ENCODE results near the gene PGRMC1.
"Not testable (repeated sequence)": the region's sequence is repeated elsewhere in the genome, so short reads cannot be mapped to it uniquely, and the experiment has no call there.

The PGRMC1 gene

DNA sequence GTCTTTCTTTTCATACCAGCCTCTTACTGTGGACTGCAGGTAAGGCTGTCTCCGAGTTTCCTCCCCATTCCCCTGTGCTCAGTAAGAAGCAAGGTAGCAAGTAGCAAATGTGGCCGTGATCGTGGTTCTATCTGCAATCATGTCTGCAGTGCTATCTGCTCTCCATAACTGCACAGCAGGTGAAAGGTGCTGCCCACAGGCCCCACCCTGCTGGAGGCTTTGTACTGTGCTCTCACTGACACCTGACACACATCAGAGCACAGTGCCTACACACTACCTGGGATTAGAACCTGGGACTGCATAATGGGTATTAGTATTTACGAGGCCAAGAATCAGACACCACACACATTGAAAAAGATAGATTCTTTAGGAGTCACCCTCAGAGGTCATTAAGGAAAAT, 15.3 kb downstream of the PGRMC1 start:
- H3K27ac ChIP-seq: no peak overlapping the region
- TF ChIP-seq ZFX (IDR thresholded peaks at IDR 0.05; ENCODE audit: borderline replicate concordance): no peak
- TF ChIP-seq, protein P1, sequence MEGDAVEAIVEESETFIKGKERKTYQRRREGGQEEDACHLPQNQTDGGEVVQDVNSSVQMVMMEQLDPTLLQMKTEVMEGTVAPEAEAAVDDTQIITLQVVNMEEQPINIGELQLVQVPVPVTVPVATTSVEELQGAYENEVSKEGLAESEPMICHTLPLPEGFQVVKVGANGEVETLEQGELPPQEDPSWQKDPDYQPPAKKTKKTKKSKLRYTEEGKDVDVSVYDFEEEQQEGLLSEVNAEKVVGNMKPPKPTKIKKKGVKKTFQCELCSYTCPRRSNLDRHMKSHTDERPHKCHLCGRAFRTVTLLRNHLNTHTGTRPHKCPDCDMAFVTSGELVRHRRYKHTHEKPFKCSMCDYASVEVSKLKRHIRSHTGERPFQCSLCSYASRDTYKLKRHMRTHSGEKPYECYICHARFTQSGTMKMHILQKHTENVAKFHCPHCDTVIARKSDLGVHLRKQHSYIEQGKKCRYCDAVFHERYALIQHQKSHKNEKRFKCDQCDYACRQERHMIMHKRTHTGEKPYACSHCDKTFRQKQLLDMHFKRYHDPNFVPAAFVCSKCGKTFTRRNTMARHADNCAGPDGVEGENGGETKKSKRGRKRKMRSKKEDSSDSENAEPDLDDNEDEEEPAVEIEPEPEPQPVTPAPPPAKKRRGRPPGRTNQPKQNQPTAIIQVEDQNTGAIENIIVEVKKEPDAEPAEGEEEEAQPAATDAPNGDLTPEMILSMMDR (IDR thresholded peaks at IDR 0.05): no peak

DNA sequence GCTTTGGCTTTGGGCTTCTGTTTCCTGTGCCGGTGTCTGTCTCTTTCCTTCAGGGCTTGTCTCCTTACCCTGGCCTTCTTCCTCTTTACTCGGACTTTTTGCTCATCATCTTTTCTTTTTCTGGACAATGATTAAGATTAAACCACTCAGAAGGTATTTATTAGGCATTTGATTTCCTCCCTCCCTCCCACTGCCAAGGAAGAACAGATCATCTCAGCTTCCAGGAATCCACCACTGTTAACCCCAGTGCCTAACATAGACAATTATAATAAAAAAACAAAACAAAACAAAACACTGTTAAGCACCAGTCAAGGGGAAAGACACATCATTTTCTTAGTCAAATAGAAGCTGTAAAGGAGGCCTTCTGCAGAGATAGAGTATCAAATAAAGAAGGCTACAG, 16.6 kb downstream of the PGRMC1 start:
- H3K27ac ChIP-seq: no peak overlapping the region
- TF ChIP-seq ZFX (IDR thresholded peaks at IDR 0.05; ENCODE audit: borderline replicate concordance): no peak
- TF ChIP-seq, protein P1 (IDR thresholded peaks at IDR 0.05): no peak

DNA sequence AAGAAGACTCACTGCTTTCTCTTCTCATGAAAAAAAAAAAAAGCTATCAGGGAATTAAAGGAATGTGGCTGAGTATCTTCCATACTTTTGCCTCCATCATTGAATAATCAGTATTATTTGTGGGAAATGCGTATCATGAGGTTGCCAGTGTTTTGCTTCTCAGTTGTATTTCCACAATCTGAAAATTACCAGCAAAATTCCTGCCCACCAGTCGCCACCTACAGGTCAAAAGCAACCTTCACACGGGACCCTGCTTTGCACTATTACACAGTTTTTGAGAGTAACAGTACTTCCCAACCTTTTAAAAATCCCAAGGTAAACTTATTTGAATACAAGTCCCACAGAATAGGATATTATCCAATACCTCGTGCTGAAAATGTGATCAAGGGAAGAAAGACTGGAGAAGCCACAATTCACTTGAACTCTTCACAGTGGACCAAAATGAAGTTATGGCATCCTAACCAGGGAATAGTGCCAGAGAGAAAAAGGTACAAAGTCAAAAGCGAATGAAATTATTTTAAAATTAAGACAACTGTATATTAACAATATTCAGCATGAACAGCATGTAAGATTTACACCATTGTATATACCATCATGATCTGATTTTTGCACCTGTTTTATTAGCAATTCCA, 30.4 kb downstream of the PGRMC1 start:
- no peak for TF ChIP-seq ZFX (IDR thresholded peaks at IDR 0.05; ENCODE audit: borderline replicate concordance)
- TF ChIP-seq, protein P1 (IDR thresholded peaks at IDR 0.05): peak; percentile 77
- no peak overlapping the region for H3K27ac ChIP-seq

DNA sequence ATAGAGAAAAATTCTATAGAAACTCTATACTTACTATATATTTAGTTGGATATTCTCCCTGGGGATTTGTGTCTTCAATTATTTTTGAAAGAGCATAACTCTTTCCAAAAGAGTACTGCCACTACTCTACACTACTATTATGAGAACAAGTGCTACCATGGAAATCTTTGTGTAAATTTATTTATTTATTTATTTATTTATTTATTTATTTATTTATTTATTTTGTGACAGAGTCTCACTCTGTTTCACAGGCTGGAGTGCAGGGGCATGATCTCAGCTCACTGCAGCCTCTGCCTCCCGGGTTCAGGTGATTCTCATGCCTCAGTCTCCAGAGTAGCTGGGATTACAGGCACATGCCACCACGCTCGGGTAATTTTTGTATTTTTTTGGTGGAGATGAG, 31.0 kb downstream of the PGRMC1 start:
- H3K27ac ChIP-seq: not testable (repeated sequence)

DNA sequence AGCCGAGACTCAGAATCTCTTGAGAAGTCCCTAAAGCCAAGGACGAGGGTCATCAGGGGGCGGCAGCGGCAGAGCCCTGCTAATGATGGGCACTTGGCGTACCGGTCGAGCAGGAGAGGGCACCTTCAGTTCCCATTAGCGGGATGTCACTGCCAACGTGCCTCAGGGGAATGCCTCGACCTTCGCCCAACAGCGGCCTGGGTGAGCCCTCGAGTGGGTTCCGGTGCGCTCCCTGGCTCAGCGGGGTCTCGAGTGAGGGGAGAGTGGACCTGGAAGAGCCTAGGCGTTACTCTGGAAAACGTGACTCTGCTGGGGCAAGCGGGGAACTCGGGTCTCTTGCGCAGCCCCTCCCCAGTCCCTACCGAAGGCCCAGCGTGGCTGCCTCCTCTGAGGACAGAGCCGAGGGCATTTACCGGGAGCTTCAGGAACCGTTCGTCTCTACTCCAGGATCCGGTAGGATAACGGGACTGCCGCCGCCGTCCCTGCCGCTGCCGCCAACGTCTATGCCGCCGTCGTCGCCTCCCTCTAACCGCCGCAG, 36.9 kb downstream of the PGRMC1 start:
- H3K27ac ChIP-seq: no peak overlapping the region
- TF ChIP-seq ZFX (IDR thresholded peaks at IDR 0.05; ENCODE audit: borderline replicate concordance): no peak
- TF ChIP-seq, protein P1 (IDR thresholded peaks at IDR 0.05): no peak

DNA sequence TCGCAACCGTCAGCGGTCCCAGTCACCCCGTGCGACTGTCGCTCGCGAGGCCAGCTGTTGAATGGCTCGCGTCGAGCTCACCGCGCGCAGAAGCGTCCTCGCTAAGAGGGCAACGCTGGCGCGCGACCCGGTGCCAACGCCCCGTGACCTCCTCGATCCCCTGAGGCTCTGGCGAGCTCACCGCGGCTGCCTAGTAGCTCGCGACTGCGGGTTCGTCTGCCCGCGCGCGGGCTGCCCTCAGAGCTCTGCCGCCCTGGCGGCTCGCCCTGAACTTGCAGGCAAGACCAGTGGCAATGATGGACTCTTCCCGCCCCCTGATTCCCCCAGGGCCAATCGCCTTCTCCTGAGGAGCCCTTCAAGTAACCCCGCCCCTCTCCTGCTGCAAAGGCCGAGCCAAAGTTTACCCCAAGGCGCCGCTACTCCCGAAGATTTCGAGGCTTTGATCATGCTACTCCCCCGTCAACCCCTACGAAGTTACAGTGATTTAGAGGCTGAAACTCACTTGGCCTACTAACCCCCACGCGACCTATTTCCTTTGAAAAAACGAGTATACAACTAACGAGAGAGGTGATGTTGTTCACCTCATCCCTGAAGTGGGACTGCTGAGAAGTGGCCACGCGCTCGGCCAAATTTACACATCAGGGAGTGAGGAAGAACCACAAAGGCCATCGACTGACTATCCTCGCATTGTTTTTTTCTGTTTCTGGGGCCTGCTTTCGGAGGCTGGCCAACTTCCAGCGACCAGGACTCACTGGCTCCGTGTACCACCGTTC, 37.5 kb downstream of the PGRMC1 start:
- no peak for TF ChIP-seq ZFX (IDR thresholded peaks at IDR 0.05; ENCODE audit: borderline replicate concordance)
- TF ChIP-seq, protein P1 (IDR thresholded peaks at IDR 0.05): no peak
- H3K27ac ChIP-seq: no peak overlapping the region

DNA sequence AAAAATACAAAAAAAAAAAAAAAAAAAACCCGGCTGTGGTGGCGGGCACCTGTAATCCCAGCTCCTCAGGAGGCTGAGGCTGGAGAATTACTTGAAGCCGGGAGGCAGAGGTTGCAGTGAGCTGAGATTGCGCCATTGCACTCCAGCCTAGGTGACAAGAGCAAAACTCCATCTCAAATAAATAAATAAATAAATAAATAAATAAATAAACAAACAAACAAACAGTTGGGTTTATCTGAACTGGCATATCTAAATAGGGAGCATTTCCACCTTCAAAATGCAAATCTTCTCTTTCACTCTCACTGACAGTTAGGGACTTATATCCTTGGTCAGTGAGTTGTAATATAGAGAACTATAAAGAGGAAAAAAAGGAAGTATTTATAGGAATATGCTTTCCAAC, 46.3 kb downstream of the PGRMC1 start:
- not testable (repeated sequence) for H3K27ac ChIP-seq

DNA sequence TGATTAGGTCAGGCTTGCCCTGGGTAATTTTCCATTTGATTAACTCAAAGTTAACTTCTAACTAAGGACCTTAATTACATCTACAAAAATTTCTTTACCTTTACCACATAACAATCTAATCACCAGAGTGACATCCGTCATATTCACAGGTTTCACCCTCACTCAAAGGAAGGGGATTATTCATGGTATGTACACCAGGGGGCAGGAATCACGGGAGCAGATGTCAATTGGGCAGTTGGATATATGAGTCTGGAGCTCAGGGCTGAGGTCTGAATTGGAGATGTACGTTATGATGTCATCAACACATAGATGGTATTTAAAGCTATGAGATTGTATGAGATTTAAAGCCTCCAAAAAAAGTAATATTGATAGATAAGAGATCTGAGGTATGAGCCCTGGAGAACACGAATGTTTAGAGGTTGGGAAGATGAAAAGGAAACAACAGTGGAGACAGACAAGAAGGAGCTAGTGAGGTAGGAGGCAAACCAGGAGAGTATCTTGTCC, 52.9 kb downstream of the PGRMC1 start:
- TF ChIP-seq, protein P1 (IDR thresholded peaks at IDR 0.05): peak; percentile 8; the same call in 1 of the 2 replicates
- no peak for TF ChIP-seq ZFX (IDR thresholded peaks at IDR 0.05; ENCODE audit: borderline replicate concordance)
- no peak overlapping the region for H3K27ac ChIP-seq

Data from 22Rv1 (cell line).